Adrenal gland (tissue), 12 donors: ENCODE results near the gene ATP8A2. TPM values are rescaled to one million over a fixed set of nuclear protein-coding genes. Genes with fewer than 3 reads are reported as not detected.

Source experiments
- DNase-seq, 7 donors: peaks; one replicate each; pipeline ENCODE4 v3.0.0-alpha.2; 2019 to 2020
- H3K27ac ChIP-seq, 5 donors: fragments of 200-600 bp; sonication (generic) in 4 of 5; 1 replicate in 3 of 5; 2 replicates in 2 of 5; pipeline versions ENCODE4 v1.5.1 to v1.8.0; 2016 to 2020; ENCODE audit warnings: mild to moderate bottlenecking in 1 of 5
- H3K27me3 ChIP-seq: fragments of 200-600 bp; 2 replicates; pipeline ENCODE4 v1.8.0; 2021
- H3K36me3 ChIP-seq, 2 donors: fragments of 200-600 bp; replicated peaks in 1 of 2; 1 replicate in 1 of 2; 2 replicates in 1 of 2; pipeline versions ENCODE4 v1.5.1 to v1.8.0; 2018 to 2022
- H3K4me1 ChIP-seq, 2 donors: fragments of 200-600 bp; replicated peaks in 1 of 2; 1 replicate in 1 of 2; 2 replicates in 1 of 2; pipeline versions ENCODE4 v1.5.1 to v1.8.0; 2018 to 2021
- H3K4me3 ChIP-seq, 4 donors: fragments of 200-600 bp; sonication (generic) in 3 of 4; one replicate each; pipeline ENCODE4 v1.5.1; 2016 to 2018
- H3K9me3 ChIP-seq, 3 donors: fragments of 200-600 bp; sonication (generic) in 1 of 3; replicated peaks in 1 of 3; 1 replicate in 2 of 3; 2 replicates in 1 of 3; pipeline versions ENCODE4 v1.5.1 to v1.8.0; 2016 to 2021
- POLR2A ChIP-seq, 2 donors: fragments of 450-650 bp; IDR thresholded peaks; one replicate each; pipeline ENCODE4 v1.6.1; 2017; ENCODE audit warnings: antibody characterized with exemption in 2 of 2, mild to moderate bottlenecking in 2 of 2, moderate library complexity in 1 of 2
- WGBS, 4 donors: extraction: QIAGEN DNeasy Blood & Tissue Kit in 2 of 4; methylation state at CpG; one replicate each; pipeline versions ENCODE4 v1.1.5 to v1.1.7; 2013 to 2017; 5-methylcytosine and 5-hydroxymethylcytosine counted together
- intact Hi-C, 2 donors: fragments of 100-400 bp; cut with DNase I; formaldehyde crosslinking; loops; one replicate each; pipeline versions ENCODE4 v1.14.1 to v1.15.0; 2022 to 2023
- polyA plus RNA-seq, 3 donors: library from polyadenylated mRNA; stranded (reverse); fragments of 200-250 nt in 2 of 3; fragments of 350-450 nt in 1 of 3; fragmentation: Illumina TruSeq in 1 of 3; extraction: RNeasy Lipid Tissue Mini Kit (QIAGEN cat#74804) in 1 of 3; gene quantifications; one replicate each; pipeline ENCODE4 v1.2.3, GENCODE V29; 2013 to 2014
- total RNA-seq, 9 donors: library from RNA; depleted of rRNA in 4 of 9; stranded (reverse); fragments of >200 nt in 4 of 9; fragments of 120-200 nt in 1 of 9; fragmentation: NEBNext Ultra II Directional in 1 of 9; extraction: Animal tissue kit (Norgen Biotek cat#: 25700) in 1 of 9; gene quantifications; one replicate each; pipeline versions ENCODE4 v1.1.0 to v1.2.4, GENCODE V29; 2013 to 2023
- TF ChIP-seq, protein P1 (sequence below), 6 experiments: fragments of 450-650 bp in 4 of 6; fragments of 200-600 bp in 2 of 6; sonication (generic) in 1 of 6; IDR thresholded peaks; 1 replicate in 5 of 6; 2 replicates in 1 of 6; pipeline versions ENCODE4 v1.5.1 to v1.8.0; 2016 to 2021; ENCODE audit warnings: antibody characterized with exemption in 6 of 6, mild to moderate bottlenecking in 2 of 6, moderate library complexity in 1 of 6
- donor health status: healthy with polysubstance abuse.
- donor health status: Bipolar disorder and iron deficiency.
- donor health status: DM: yes; HTN: yes; CAD: no.
- donor health status: DM: no; HTN: no; CAD: no.
- donor health status: DM: no; HTN: no; CAD: no.
- donor health status: DM: yes; HTN: yes; CAD: no.

Gene ATP8A2
- total and polyA plus RNA-seq, 12 donors = 0.77 to 14.0 (median 4.3) TPM

DNA sequence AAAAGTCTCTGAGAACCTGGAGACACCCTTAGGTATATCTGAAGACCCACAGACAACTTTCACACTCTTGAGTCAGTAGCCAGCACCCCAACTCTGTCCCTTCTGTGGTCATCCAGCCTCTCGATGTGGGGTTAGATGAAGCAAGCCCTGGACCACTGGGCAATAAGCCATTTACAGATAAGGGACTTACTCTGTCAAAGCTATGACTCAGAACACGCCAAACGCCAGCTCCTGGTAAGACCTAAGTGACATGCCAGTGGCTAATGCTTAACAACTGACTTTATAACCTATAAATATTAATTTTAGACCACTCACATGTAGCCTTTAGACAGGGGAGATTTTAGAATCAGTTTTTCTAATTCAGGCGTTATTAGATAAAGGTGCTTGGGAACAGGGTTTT, 594.3 kb downstream of the ATP8A2 start:
- no peaks in the 10 kb centered on the region for H3K4me1 ChIP-seq
- peak in 4 of 7 donors; percentile 14 to 47 (median 28) for DNase-seq
- 56 to 61% (median 58%) methylated on average over 4 of the region's 4 CpGs for WGBS, 4 donors
- H3K9me3 ChIP-seq = no peaks in the 10 kb centered on the region
- H3K27ac ChIP-seq = no peak overlapping the region
- no peak overlapping the region for H3K4me3 ChIP-seq
- TF ChIP-seq, protein P1, sequence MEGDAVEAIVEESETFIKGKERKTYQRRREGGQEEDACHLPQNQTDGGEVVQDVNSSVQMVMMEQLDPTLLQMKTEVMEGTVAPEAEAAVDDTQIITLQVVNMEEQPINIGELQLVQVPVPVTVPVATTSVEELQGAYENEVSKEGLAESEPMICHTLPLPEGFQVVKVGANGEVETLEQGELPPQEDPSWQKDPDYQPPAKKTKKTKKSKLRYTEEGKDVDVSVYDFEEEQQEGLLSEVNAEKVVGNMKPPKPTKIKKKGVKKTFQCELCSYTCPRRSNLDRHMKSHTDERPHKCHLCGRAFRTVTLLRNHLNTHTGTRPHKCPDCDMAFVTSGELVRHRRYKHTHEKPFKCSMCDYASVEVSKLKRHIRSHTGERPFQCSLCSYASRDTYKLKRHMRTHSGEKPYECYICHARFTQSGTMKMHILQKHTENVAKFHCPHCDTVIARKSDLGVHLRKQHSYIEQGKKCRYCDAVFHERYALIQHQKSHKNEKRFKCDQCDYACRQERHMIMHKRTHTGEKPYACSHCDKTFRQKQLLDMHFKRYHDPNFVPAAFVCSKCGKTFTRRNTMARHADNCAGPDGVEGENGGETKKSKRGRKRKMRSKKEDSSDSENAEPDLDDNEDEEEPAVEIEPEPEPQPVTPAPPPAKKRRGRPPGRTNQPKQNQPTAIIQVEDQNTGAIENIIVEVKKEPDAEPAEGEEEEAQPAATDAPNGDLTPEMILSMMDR (IDR thresholded peaks at IDR 0.05) = no peak
- TF ChIP-seq POLR2A (IDR thresholded peaks at IDR 0.05) = no peak
- intact Hi-C loops = no loop called here
- H3K27me3 ChIP-seq = no peaks in the 10 kb centered on the region
- no peaks in the 10 kb centered on the region for H3K36me3 ChIP-seq

DNA sequence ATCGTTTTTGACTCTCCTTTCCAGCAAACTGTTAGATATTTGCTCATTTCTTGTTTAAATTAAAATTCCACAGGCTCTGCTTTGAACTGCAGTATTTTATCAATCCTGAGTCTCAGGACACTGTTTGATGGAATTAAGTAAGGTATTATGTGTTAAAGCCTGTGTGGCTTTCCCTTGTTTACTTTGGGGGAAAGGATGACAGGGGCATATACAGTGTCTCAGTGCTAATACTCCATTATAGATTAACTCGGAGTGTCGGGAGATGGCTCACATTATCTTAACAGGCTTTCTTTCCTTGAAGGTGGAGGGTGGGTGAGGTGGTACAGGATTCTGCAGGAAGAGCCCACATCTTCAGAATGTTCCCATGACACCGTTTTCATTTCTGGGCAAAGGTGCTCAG, 595.4 kb downstream of the ATP8A2 start:
- TF ChIP-seq POLR2A (IDR thresholded peaks at IDR 0.05) = no peak
- TF ChIP-seq, protein P1 (IDR thresholded peaks at IDR 0.05) = no peak
- H3K4me1 ChIP-seq = no peaks in the 10 kb centered on the region
- WGBS, 4 donors = 66 to 78% (median 75%) methylated on average over 4 of the region's 4 CpGs
- intact Hi-C loops = no loop called here
- no peaks in the 10 kb centered on the region for H3K27me3 ChIP-seq
- H3K9me3 ChIP-seq = no peaks in the 10 kb centered on the region
- H3K4me3 ChIP-seq = no peak overlapping the region
- no peak for DNase-seq
- H3K27ac ChIP-seq = no peak overlapping the region
- no peaks in the 10 kb centered on the region for H3K36me3 ChIP-seq

DNA sequence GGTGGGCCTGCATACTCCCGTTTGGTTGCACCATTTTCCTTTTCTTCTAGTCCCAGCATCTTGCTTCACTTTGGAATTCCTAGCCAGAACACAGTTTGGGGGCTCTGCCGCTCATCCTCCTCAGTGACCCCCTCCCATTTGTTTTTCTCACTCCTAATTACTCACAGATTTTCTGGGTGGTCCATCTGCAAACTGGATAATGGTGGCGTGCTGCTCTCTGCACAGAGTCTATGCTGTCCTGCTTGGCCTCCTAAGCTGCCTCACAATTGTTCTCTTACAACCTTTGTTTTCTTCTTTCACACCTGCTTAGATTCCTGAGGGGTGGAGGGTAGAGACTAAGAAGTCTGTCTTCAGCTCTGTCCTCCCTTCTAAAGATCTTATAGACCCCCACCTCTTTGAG, 599.3 kb downstream of the ATP8A2 start:
- 73 to 96% (median 87%) methylated on average over 3 of the region's 3 CpGs for WGBS, 4 donors
- intact Hi-C loops = no loop called here
- H3K36me3 ChIP-seq = no peaks in the 10 kb centered on the region

DNA sequence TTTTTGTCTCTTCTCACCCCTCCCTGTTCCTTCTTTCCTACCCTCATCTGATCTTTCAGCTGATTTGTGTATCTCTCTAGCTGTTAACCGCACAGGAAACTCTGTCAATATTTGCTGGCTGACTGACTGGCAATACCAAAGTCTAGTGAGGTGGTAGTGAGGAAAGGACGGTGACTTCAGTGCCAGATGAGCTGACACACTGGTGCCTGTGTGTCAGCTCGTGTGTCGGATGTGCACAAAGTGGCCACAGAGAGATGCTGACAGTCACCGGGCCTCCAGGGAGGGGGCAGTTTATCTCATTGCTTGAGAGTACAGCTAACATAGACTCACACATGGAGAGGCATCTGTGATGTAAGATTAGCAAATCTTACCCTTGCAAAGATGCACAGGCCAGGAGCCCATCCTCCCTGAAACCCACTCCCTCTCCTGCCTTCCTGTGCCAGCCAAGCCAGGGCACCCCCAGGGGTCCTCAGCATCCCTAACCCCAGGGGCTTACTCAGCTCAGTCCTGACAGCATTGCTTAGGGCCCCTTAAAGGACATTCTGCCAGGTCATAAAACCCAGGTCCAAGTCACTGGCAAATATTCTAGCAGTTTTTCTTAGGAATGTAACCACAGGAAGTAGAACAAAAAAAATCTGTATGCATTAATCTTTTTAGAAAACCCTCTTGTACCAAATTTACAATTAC, 599.8 kb downstream of the ATP8A2 start:
- H3K27me3 ChIP-seq = no peaks in the 10 kb centered on the region
- WGBS, 4 donors = 81 to 91% (median 83%) methylated on average over 5 of the region's 5 CpGs
- no peaks in the 10 kb centered on the region for H3K9me3 ChIP-seq
- H3K36me3 ChIP-seq = no peaks in the 10 kb centered on the region
- H3K4me1 ChIP-seq = no peaks in the 10 kb centered on the region
- H3K27ac ChIP-seq = no peak overlapping the region
- DNase-seq = no peak
- H3K4me3 ChIP-seq = no peak overlapping the region
- TF ChIP-seq, protein P1 (IDR thresholded peaks at IDR 0.05) = no peak
- no peak for TF ChIP-seq POLR2A (IDR thresholded peaks at IDR 0.05)
- intact Hi-C loops = no loop called here

More for the DNA sequence above, 599.3 kb downstream of the ATP8A2 start:
- H3K27me3 ChIP-seq = no peaks in the 10 kb centered on the region
- no peak overlapping the region for H3K27ac ChIP-seq
- no peak for DNase-seq
- no peak overlapping the region for H3K4me3 ChIP-seq
- H3K4me1 ChIP-seq = no peaks in the 10 kb centered on the region
- no peaks in the 10 kb centered on the region for H3K9me3 ChIP-seq
- no peak for TF ChIP-seq POLR2A (IDR thresholded peaks at IDR 0.05)
- TF ChIP-seq, protein P1 (IDR thresholded peaks at IDR 0.05) = no peak
